ENCODE results near the gene KLHL21. TPM values are rescaled to one million over a fixed set of nuclear protein-coding genes. Genes with fewer than 3 reads are reported as not detected.

The KLHL21 gene
- total and polyA plus RNA-seq, 9 of the 15 experiments (the other 6 are each of a cell fraction or from before 2014, with no cell fraction given) = 2.1 to 42.1 (median 17.5) TPM

DNA sequence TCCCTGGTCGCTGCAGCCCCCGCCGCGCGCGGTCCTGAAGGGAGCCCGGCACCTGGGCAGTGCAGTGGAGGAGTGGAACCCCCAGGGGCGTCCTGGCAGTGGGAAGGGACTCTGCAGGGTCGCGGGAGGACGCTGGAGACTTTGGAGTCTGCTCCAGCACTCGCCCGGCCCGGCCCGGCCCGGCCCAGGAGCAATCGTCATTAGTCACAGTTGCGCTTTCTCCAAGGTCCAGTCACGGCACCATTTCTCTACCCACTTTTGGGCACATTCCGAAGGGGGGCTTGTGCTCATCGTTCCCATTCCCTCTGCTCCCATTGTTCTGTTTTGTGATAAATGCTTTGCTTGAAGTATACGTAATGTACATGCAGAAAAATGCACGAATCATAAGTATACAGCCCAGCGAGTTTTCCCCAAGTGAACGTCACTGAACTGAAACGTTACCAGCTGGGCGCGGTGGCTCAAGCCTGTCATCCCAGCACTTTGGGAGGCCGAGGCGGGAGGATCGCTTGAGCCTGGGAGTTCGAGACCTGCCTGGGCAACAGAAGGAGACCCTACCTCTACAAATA, 23.0 kb upstream of the KLHL21 start (continued):
- TF ChIP-seq, protein P1, sequence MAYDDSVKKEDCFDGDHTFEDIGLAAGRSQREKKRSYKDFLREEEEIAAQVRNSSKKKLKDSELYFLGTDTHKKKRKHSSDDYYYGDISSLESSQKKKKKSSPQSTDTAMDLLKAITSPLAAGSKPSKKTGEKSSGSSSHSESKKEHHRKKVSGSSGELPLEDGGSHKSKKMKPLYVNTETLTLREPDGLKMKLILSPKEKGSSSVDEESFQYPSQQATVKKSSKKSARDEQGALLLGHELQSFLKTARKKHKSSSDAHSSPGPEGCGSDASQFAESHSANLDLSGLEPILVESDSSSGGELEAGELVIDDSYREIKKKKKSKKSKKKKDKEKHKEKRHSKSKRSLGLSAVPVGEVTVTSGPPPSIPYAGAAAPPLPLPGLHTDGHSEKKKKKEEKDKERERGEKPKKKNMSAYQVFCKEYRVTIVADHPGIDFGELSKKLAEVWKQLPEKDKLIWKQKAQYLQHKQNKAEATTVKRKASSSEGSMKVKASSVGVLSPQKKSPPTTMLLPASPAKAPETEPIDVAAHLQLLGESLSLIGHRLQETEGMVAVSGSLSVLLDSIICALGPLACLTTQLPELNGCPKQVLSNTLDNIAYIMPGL (CRISPR knock-in tag; IDR thresholded peaks at IDR 0.05) = 0 out of 2 replicates have a peak, but pooled peaks have one; percentile 60
- TF ChIP-seq, protein P2, sequence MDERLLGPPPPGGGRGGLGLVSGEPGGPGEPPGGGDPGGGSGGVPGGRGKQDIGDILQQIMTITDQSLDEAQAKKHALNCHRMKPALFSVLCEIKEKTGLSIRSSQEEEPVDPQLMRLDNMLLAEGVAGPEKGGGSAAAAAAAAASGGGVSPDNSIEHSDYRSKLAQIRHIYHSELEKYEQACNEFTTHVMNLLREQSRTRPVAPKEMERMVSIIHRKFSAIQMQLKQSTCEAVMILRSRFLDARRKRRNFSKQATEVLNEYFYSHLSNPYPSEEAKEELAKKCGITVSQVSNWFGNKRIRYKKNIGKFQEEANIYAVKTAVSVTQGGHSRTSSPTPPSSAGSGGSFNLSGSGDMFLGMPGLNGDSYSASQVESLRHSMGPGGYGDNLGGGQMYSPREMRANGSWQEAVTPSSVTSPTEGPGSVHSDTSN (CRISPR knock-in tag; IDR thresholded peaks at IDR 0.05; ENCODE audit: low read depth) = no peak
- TF ChIP-seq, protein P2 (tag; conservative IDR thresholded peaks at IDR 0.05; ENCODE audit: low read depth) = no peak
- TF ChIP-seq TEAD1 (CRISPR knock-in tag; IDR thresholded peaks at IDR 0.05) (0 out of 4 replicates have a peak, but pooled peaks of 1 of the 2 experiments have one; percentile 33), HNRNPK (IDR thresholded peaks at IDR 0.05; ENCODE audit: low read depth, low read length, poor library complexity, severe bottlenecking) (no peak), ZNF699 (CRISPR knock-in tag; IDR thresholded peaks at IDR 0.05; ENCODE audit: insufficient replicate concordance) (no peak), HDAC6 (IDR thresholded peaks at IDR 0.05; ENCODE audit: low read depth, low read length) (no peak), MCM3 (IDR thresholded peaks at IDR 0.05) (no peak), ZKSCAN8 (CRISPR knock-in tag; IDR thresholded peaks at IDR 0.05) (no peak), HDAC2 (IDR thresholded peaks at IDR 0.05) (0 out of 2 replicates have a peak, but pooled peaks have one; percentile 33), POU5F1 (IDR thresholded peaks at IDR 0.05; ENCODE audit: borderline replicate concordance, low read depth, low read length, partially characterized antibody) (no peak), CCAR2 (IDR thresholded peaks at IDR 0.05; ENCODE audit: low read depth, low read length) (no peak), PHB (CRISPR knock-in tag; IDR thresholded peaks at IDR 0.05) (0 out of 2 replicates have a peak, but pooled peaks have one; percentile 13), CBX2 (IDR thresholded peaks at IDR 0.05; ENCODE audit: insufficient read depth, low read length, poor library complexity, severe bottlenecking) (no peak), CBFA2T3 (IDR thresholded peaks at IDR 0.05) (no peak), SAFB (IDR thresholded peaks at IDR 0.05; ENCODE audit: borderline replicate concordance, low read depth, low read length) (no peak), FOXK1 (CRISPR knock-in tag; IDR thresholded peaks at IDR 0.05; ENCODE audit: borderline replicate concordance) (0 out of 2 replicates have a peak, but pooled peaks have one; percentile 14)
- TF ChIP-seq, protein P3, sequence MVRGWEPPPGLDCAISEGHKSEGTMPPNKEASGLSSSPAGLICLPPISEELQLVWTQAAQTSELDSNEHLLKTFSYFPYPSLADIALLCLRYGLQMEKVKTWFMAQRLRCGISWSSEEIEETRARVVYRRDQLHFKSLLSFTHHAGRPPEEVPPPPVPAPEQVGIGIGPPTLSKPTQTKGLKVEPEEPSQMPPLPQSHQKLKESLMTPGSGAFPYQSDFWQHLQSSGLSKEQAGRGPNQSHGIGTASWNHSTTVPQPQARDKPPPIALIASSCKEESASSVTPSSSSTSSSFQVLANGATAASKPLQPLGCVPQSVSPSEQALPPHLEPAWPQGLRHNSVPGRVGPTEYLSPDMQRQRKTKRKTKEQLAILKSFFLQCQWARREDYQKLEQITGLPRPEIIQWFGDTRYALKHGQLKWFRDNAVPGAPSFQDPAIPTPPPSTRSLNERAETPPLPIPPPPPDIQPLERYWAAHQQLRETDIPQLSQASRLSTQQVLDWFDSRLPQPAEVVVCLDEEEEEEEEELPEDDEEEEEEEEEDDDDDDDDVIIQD (CRISPR knock-in tag; IDR thresholded peaks at IDR 0.05) = no peak
- TF ChIP-seq, protein P4, sequence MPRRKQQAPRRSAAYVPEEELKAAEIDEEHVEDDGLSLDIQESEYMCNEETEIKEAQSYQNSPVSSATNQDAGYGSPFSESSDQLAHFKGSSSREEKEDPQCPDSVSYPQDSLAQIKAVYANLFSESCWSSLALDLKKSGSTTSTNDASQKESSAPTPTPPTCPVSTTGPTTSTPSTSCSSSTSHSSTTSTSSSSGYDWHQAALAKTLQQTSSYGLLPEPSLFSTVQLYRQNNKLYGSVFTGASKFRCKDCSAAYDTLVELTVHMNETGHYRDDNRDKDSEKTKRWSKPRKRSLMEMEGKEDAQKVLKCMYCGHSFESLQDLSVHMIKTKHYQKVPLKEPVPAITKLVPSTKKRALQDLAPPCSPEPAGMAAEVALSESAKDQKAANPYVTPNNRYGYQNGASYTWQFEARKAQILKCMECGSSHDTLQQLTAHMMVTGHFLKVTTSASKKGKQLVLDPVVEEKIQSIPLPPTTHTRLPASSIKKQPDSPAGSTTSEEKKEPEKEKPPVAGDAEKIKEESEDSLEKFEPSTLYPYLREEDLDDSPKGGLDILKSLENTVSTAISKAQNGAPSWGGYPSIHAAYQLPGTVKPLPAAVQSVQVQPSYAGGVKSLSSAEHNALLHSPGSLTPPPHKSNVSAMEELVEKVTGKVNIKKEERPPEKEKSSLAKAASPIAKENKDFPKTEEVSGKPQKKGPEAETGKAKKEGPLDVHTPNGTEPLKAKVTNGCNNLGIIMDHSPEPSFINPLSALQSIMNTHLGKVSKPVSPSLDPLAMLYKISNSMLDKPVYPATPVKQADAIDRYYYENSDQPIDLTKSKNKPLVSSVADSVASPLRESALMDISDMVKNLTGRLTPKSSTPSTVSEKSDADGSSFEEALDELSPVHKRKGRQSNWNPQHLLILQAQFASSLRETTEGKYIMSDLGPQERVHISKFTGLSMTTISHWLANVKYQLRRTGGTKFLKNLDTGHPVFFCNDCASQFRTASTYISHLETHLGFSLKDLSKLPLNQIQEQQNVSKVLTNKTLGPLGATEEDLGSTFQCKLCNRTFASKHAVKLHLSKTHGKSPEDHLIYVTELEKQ (CRISPR knock-in tag; IDR thresholded peaks at IDR 0.05) = no peak
